ENCODE measurements around the gene NR0B1. TPM values are rescaled to one million over a fixed set of nuclear protein-coding genes. Genes with fewer than 3 reads are reported as not detected.

NR0B1 gene
- total RNA-seq, 1 donor from 2014 or later = under 0.01 TPM

GRCh38 chrX:30308263-30309138 lies 689 bp downstream of the NR0B1 start:
- peaks cover 0 to 5% (median 2%) of the 10 kb centered on the region in 3 donors for H3K4me1 ChIP-seq (ENCODE audit: control insufficient read depth in 3 of 3, insufficient read depth in 3 of 3, low read length in 3 of 3)
- H3K9ac ChIP-seq (ENCODE audit: low read depth in 1 of 3, low read length in 3 of 3) = no peak overlapping the region
- no peak overlapping the region for H3K4me3 ChIP-seq (ENCODE audit: low read length in 3 of 3)
- H3K27me3 ChIP-seq (ENCODE audit: control insufficient read depth in 3 of 3, insufficient read depth in 3 of 3, low read length in 3 of 3) = peaks cover 6 to 17% (median 17%) of the 10 kb centered on the region in 3 donors
- H3K36me3 ChIP-seq (ENCODE audit: control insufficient read depth in 3 of 3, insufficient read depth in 3 of 3, low read length in 3 of 3) = no peaks in the 10 kb centered on the region
- H3K27ac ChIP-seq (ENCODE audit: low read depth, low read length) = no peak overlapping the region
- no peaks in the 10 kb centered on the region for H3K9me3 ChIP-seq (ENCODE audit: control insufficient read depth in 3 of 3, low read length in 3 of 3)

DNA sequence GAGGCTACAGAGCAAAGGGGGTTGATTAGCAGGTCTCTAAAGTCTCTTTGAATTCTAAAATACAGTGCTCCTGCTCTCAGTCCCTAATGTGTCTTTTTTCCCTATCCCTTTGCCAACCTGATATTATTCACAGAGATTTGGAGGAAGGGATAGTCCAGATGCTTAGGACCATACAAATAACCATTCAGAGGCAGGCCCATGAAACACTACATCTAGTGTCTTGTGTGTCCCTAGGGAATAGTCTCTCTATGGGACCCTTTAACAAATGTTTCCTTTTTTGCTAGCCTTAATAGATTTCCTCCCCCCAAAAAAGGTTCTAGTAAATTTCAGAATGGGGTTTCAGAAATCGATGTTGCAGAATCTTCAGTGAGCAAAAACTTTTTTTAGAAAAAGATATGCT lies 1.7 kb downstream of the NR0B1 start:
- no peaks in the 10 kb centered on the region for H3K9me3 ChIP-seq (ENCODE audit: control insufficient read depth in 3 of 3, low read length in 3 of 3)
- peaks cover 6 to 17% (median 17%) of the 10 kb centered on the region in 3 donors for H3K27me3 ChIP-seq (ENCODE audit: control insufficient read depth in 3 of 3, insufficient read depth in 3 of 3, low read length in 3 of 3)
- H3K4me3 ChIP-seq (ENCODE audit: low read length in 3 of 3) = no peak overlapping the region
- H3K36me3 ChIP-seq (ENCODE audit: control insufficient read depth in 3 of 3, insufficient read depth in 3 of 3, low read length in 3 of 3) = no peaks in the 10 kb centered on the region
- H3K9ac ChIP-seq (ENCODE audit: low read depth in 1 of 3, low read length in 3 of 3) = no peak overlapping the region
- no peak overlapping the region for H3K27ac ChIP-seq (ENCODE audit: low read depth, low read length)
- peaks cover 0 to 5% (median 2%) of the 10 kb centered on the region in 3 donors for H3K4me1 ChIP-seq (ENCODE audit: control insufficient read depth in 3 of 3, insufficient read depth in 3 of 3, low read length in 3 of 3)

- peaks cover 6 to 17% (median 17%) of the 10 kb centered on the region in 3 donors for H3K27me3 ChIP-seq (ENCODE audit: control insufficient read depth in 3 of 3, insufficient read depth in 3 of 3, low read length in 3 of 3)
- no peak overlapping the region for H3K4me3 ChIP-seq (ENCODE audit: low read length in 3 of 3)
- no peak overlapping the region for H3K9ac ChIP-seq (ENCODE audit: low read depth in 1 of 3, low read length in 3 of 3)
- peaks cover 0 to 5% (median 2%) of the 10 kb centered on the region in 3 donors for H3K4me1 ChIP-seq (ENCODE audit: control insufficient read depth in 3 of 3, insufficient read depth in 3 of 3, low read length in 3 of 3)
- no peaks in the 10 kb centered on the region for H3K36me3 ChIP-seq (ENCODE audit: control insufficient read depth in 3 of 3, insufficient read depth in 3 of 3, low read length in 3 of 3)
- H3K9me3 ChIP-seq (ENCODE audit: control insufficient read depth in 3 of 3, low read length in 3 of 3) = no peaks in the 10 kb centered on the region
- no peak overlapping the region for H3K27ac ChIP-seq (ENCODE audit: low read depth, low read length)
These were observed 4.3 kb downstream of the NR0B1 start for GRCh38 chrX:30304866-30305265.

DNA sequence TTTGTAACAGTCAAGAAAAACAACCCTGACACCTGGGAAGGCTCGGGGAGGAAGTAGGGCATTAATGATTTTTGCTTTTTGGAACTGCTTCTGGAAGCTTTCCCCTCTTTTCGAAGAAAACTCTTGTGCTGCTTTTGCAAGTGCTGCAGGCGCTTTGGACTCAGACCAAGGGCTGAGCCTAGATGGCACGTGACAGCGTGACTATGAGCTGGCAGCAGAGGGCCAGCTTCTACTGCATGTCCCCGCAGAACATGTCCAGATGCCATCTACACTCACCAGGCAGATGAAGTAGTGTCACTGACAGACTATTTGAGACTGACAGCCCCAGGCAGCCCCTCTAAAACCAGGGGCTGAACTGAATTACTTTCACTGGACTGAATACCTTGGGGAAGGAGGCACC lies 6.2 kb downstream of the NR0B1 start:
- H3K4me1 ChIP-seq (ENCODE audit: control insufficient read depth in 3 of 3, insufficient read depth in 3 of 3, low read length in 3 of 3) = no peaks in the 10 kb centered on the region
- H3K36me3 ChIP-seq (ENCODE audit: control insufficient read depth in 3 of 3, insufficient read depth in 3 of 3, low read length in 3 of 3) = no peaks in the 10 kb centered on the region
- no peak overlapping the region for H3K4me3 ChIP-seq (ENCODE audit: low read length in 3 of 3)
- peaks cover 1 to 12% (median 3%) of the 10 kb centered on the region in 3 donors for H3K27me3 ChIP-seq (ENCODE audit: control insufficient read depth in 3 of 3, insufficient read depth in 3 of 3, low read length in 3 of 3)
- H3K9me3 ChIP-seq (ENCODE audit: control insufficient read depth in 3 of 3, low read length in 3 of 3) = no peaks in the 10 kb centered on the region
- no peak overlapping the region for H3K27ac ChIP-seq (ENCODE audit: low read depth, low read length)
- H3K9ac ChIP-seq (ENCODE audit: low read depth in 1 of 3, low read length in 3 of 3) = no peak overlapping the region

- no peaks in the 10 kb centered on the region for H3K9me3 ChIP-seq (ENCODE audit: control insufficient read depth in 3 of 3, low read length in 3 of 3)
- H3K4me3 ChIP-seq (ENCODE audit: low read length in 3 of 3) = no peak overlapping the region
- H3K9ac ChIP-seq (ENCODE audit: low read depth in 1 of 3, low read length in 3 of 3) = no peak overlapping the region
- peaks cover 0 to 4% (median 0%) of the 10 kb centered on the region in 3 donors for H3K27me3 ChIP-seq (ENCODE audit: control insufficient read depth in 3 of 3, insufficient read depth in 3 of 3, low read length in 3 of 3)
- H3K36me3 ChIP-seq (ENCODE audit: control insufficient read depth in 3 of 3, insufficient read depth in 3 of 3, low read length in 3 of 3) = no peaks in the 10 kb centered on the region
- H3K4me1 ChIP-seq (ENCODE audit: control insufficient read depth in 3 of 3, insufficient read depth in 3 of 3, low read length in 3 of 3) = no peaks in the 10 kb centered on the region
- no peak overlapping the region for H3K27ac ChIP-seq (ENCODE audit: low read depth, low read length)
These were observed 7.2 kb downstream of the NR0B1 start for GRCh38 chrX:30301963-30302362.

DNA sequence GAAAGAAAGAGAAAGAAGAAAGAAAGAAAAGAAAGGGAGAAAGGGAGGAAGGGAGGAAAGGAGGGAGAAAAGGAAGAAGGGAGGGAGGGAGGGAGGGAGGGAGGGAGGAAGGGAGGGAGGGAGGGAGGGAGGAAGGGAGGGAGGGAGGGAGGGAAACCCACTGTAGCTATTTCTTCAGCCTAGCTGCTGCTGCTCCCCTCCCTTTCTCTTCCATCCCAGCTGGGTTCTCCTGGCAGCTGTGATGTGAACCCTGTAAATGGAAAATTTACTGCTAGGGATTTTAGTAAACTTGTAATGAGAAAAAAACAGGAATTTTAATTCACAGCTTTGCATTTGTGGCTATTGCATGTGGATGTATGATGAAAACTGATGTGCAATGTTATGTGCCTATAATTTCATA lies 8.0 kb downstream of the NR0B1 start:
- H3K9me3 ChIP-seq (ENCODE audit: control insufficient read depth in 3 of 3, low read length in 3 of 3) = no peaks in the 10 kb centered on the region
- no peak overlapping the region for H3K27ac ChIP-seq (ENCODE audit: low read depth, low read length)
- no peak overlapping the region for H3K4me3 ChIP-seq (ENCODE audit: low read length in 3 of 3)

DNA sequence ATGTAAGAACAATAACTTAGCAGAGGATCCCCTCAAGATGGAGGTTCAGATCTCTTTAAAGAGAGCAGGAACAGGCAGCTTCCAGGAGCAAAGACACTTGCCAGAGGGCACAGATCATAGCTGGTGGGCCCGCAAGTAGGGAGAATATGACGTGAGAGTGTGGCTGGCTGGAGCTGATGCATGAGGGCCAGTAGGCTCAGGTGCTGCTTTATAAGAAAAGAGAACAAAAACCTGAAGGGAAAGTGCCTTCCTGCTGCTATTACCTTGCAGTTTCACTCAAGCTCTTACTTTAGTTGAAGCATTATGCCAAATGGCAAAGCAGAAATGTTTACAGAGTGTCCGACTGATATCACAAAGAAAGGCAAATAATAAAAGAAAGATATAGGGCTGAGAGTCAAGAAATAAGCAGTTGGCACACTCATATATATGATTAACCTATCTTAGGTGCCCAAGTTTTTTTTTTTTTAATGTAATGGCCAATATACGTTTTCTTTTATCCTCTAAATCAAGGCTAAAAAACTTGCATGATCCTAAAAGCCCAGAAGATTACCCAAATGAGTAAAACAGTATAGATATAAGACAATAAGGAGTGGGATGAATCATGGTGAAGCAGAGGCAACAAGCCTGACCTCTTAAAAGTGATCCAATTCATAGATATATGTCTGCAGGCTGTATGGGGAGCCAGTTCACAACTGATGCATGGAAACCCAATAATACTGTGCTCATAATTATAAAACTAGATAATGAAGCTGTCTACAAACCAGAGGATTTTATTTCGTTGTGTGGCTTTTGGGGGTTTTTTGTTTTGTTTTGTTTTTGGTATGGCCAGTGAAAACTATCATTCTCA lies 12.6 kb downstream of the NR0B1 start:
- Histone ChIP-seq H3K36me3 (ENCODE audit: control insufficient read depth in 3 of 3, insufficient read depth in 3 of 3, low read length in 3 of 3) (no peaks in the 10 kb centered on the region), H3K27ac (ENCODE audit: low read depth, low read length) (no peak overlapping the region), H3K9me3 (ENCODE audit: control insufficient read depth in 3 of 3, low read length in 3 of 3) (no peaks in the 10 kb centered on the region), H3K4me1 (ENCODE audit: control insufficient read depth in 3 of 3, insufficient read depth in 3 of 3, low read length in 3 of 3) (no peaks in the 10 kb centered on the region), H3K27me3 (ENCODE audit: control insufficient read depth in 3 of 3, insufficient read depth in 3 of 3, low read length in 3 of 3) (no peaks in the 10 kb centered on the region), H3K4me3 (ENCODE audit: low read length in 3 of 3) (no peak overlapping the region), H3K9ac (ENCODE audit: low read depth in 1 of 3, low read length in 3 of 3) (no peak overlapping the region)

More for the DNA sequence above, 8.0 kb downstream of the NR0B1 start:
- no peak overlapping the region for H3K9ac ChIP-seq (ENCODE audit: low read depth in 1 of 3, low read length in 3 of 3)
- H3K36me3 ChIP-seq (ENCODE audit: control insufficient read depth in 3 of 3, insufficient read depth in 3 of 3, low read length in 3 of 3) = no peaks in the 10 kb centered on the region
- no peaks in the 10 kb centered on the region for H3K27me3 ChIP-seq (ENCODE audit: control insufficient read depth in 3 of 3, insufficient read depth in 3 of 3, low read length in 3 of 3)
- H3K4me1 ChIP-seq (ENCODE audit: control insufficient read depth in 3 of 3, insufficient read depth in 3 of 3, low read length in 3 of 3) = no peaks in the 10 kb centered on the region

DNA sequence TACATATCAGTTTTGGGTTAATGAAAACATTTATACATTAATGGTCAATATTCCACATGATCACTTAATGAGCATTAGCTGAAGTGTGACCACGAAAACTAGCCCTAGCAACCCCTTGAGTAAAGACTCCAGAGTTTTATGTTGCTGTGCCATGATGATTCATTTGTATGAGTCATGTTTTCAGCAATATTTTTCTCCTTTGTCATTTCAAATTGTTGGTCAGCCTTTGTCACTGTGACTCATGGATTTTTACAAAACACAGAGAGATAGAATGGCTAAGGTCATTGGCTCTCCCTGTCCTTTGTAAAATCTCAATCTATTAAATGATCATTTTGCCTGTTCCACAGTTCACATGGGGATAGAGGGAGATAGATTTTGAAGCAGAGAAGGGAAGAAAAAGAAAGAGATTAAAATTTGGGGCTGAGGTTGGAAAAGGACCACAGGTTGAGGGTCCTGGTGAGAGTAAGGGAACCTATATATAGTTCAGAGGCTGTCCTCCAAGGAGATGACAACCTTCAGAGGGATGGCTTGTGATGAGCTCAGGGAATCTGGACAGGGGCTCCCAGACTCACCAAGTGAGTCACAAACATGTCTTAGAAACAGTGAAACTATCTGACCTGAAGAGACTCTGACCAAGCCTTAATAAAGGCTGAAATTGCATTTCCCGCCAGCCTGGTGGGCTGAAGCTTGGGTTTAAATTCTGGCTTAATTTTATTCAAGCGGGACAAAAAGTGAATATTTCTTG lies 25.6 kb downstream of the NR0B1 start:
- no peaks in the 10 kb centered on the region for H3K27me3 ChIP-seq (ENCODE audit: control insufficient read depth in 3 of 3, insufficient read depth in 3 of 3, low read length in 3 of 3)
- H3K36me3 ChIP-seq (ENCODE audit: control insufficient read depth in 3 of 3, insufficient read depth in 3 of 3, low read length in 3 of 3) = no peaks in the 10 kb centered on the region
- no peak overlapping the region for H3K27ac ChIP-seq (ENCODE audit: low read depth, low read length)
- no peak overlapping the region for H3K4me3 ChIP-seq (ENCODE audit: low read length in 3 of 3)
- H3K9ac ChIP-seq (ENCODE audit: low read depth in 1 of 3, low read length in 3 of 3) = no peak overlapping the region
- H3K4me1 ChIP-seq (ENCODE audit: control insufficient read depth in 3 of 3, insufficient read depth in 3 of 3, low read length in 3 of 3) = no peaks in the 10 kb centered on the region
- no peaks in the 10 kb centered on the region for H3K9me3 ChIP-seq (ENCODE audit: control insufficient read depth in 3 of 3, low read length in 3 of 3)

DNA sequence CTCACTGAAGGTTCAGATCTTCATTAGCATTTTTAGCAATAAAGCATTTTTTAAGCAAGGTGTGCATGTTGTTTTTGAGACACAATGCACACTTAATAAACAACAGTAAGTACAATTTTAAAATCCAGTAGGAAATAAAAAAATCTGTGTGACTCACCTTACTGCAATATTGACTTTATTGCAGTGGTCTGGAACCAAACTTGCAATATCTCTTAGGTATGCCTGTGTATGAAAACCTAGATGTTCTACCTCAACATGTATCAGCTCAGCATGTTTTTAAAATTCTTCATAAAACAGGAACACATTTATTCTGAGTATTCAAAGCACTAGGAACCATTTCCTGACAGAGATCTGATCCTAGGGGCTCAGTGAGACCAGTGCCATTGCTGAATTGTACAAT lies 26.7 kb downstream of the NR0B1 start:
- Histone ChIP-seq H3K4me3 (ENCODE audit: low read length in 3 of 3) (no peak overlapping the region), H3K27me3 (ENCODE audit: control insufficient read depth in 3 of 3, insufficient read depth in 3 of 3, low read length in 3 of 3) (no peaks in the 10 kb centered on the region), H3K9ac (ENCODE audit: low read depth in 1 of 3, low read length in 3 of 3) (no peak overlapping the region), H3K36me3 (ENCODE audit: control insufficient read depth in 3 of 3, insufficient read depth in 3 of 3, low read length in 3 of 3) (no peaks in the 10 kb centered on the region), H3K9me3 (ENCODE audit: control insufficient read depth in 3 of 3, low read length in 3 of 3) (no peaks in the 10 kb centered on the region), H3K4me1 (ENCODE audit: control insufficient read depth in 3 of 3, insufficient read depth in 3 of 3, low read length in 3 of 3) (no peaks in the 10 kb centered on the region), H3K27ac (ENCODE audit: low read depth, low read length) (no peak overlapping the region)
